GM12878 (cell line): ENCODE results near the gene FOXK2.

Experiments used
- CTCF ChIP-seq, 3 experiments: IDR thresholded peaks in 2 of 3; conservative IDR thresholded peaks in 1 of 3; 2 replicates each; pipeline ENCODE4 v1.5.1; 2011; ENCODE audit warnings: low read depth in 3 of 3, low read length in 3 of 3, mild to moderate bottlenecking in 3 of 3, control low read depth in 2 of 3, moderate library complexity in 2 of 3, inconsistent platforms in 1 of 3, mixed read lengths in 1 of 3; ENCODE audit not compliant: control insufficient read depth in 2 of 3, insufficient read depth in 1 of 3; ENCODE audit errors: extremely low read depth in 1 of 3
- NR2C1 ChIP-seq: fragments of 450-650 bp; IDR thresholded peaks from 2 replicates; pipeline ENCODE4 v1.6.1; 2017; ENCODE audit warnings: antibody characterized with exemption, mild to moderate bottlenecking, moderate library complexity
- TF ChIP-seq, protein P1 (sequence below): IDR thresholded peaks from 2 replicates; pipeline ENCODE4 v1.6.1; 2012; ENCODE audit warnings: low read length, inconsistent platforms
- TF ChIP-seq, protein P2 (sequence below): fragments of 450-650 bp; IDR thresholded peaks from 2 replicates; pipeline ENCODE4 v1.6.1; 2016; ENCODE audit warnings: mild to moderate bottlenecking

GRCh38 chr17:82633343-82633742 is 113.8 kb downstream of the FOXK2 start:
- TF ChIP-seq NR2C1 (no peak), CTCF (IDR thresholded peaks at IDR 0.05 in 2 of 3, conservative IDR thresholded peaks at IDR 0.05 in 1 of 3; ENCODE audit: control insufficient read depth in 2 of 3, extremely low read depth in 1 of 3, insufficient read depth in 1 of 3, low read depth in 3 of 3, low read length in 3 of 3) (no peak)
- TF ChIP-seq, protein P1, sequence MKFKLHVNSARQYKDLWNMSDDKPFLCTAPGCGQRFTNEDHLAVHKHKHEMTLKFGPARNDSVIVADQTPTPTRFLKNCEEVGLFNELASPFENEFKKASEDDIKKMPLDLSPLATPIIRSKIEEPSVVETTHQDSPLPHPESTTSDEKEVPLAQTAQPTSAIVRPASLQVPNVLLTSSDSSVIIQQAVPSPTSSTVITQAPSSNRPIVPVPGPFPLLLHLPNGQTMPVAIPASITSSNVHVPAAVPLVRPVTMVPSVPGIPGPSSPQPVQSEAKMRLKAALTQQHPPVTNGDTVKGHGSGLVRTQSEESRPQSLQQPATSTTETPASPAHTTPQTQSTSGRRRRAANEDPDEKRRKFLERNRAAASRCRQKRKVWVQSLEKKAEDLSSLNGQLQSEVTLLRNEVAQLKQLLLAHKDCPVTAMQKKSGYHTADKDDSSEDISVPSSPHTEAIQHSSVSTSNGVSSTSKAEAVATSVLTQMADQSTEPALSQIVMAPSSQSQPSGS, result no peak
- TF ChIP-seq, protein P2, sequence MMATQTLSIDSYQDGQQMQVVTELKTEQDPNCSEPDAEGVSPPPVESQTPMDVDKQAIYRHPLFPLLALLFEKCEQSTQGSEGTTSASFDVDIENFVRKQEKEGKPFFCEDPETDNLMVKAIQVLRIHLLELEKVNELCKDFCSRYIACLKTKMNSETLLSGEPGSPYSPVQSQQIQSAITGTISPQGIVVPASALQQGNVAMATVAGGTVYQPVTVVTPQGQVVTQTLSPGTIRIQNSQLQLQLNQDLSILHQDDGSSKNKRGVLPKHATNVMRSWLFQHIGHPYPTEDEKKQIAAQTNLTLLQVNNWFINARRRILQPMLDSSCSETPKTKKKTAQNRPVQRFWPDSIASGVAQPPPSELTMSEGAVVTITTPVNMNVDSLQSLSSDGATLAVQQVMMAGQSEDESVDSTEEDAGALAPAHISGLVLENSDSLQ, result no peak
